Endothelial cell of umbilical vein (primary cell): ENCODE data around the gene YY1. TPM values are rescaled to one million over a fixed set of nuclear protein-coding genes. Genes with fewer than 3 reads are reported as not detected.

ENCODE experiments used
- BruUV-seq: library from RNA; stranded (reverse); fragments of 400-500 nt; replicated peaks from 2 replicates; lab custom pipeline; 2021; lab: Mats Ljungman, UMichigan
- CTCF ChIA-PET: fragments of 300-600, 350-600 bp; sonication (Branson Sonifier 250); formaldehyde crosslinking; loops from one replicate; lab custom pipeline; 2021; ENCODE audit warnings: antibody characterized with exemption, inconsistent platforms; lab: Charles Lee
- POLR2A ChIA-PET: fragments of 300-600, 350-600 bp; sonication (Branson Sonifier 250); formaldehyde crosslinking; loops from one replicate; lab custom pipeline; 2021; ENCODE audit warnings: antibody characterized with exemption, inconsistent platforms; lab: Charles Lee
- DNase-seq: peaks from one replicate; pipeline ENCODE4 v3.0.0-alpha.2; 2011; ENCODE audit warnings: low read depth, low spot score
- FAIRE-seq: peaks from 2 replicates; lab custom pipeline; 2011; peaks lifted over from hg19 to GRCh38; lab: Jason Lieb, UNC
- H2AFZ ChIP-seq: 2 replicates; pipeline ENCODE4 v1.6.0; 2012; ENCODE audit warnings: low read depth, low read length, control low read depth, inconsistent platforms
- H3K27ac ChIP-seq: 2 replicates; pipeline ENCODE4 v1.5.1; 2011; ENCODE audit warnings: low read depth, mild to moderate bottlenecking, control low read depth, low read length, moderate library complexity; ENCODE audit not compliant: insufficient read depth
- H3K27me3 ChIP-seq, 2 experiments: 2 replicates each; pipeline versions ENCODE4 v1.6.0 to v1.6.1; 2011; ENCODE audit warnings: low read length in 2 of 2, mixed read lengths in 1 of 2; ENCODE audit not compliant: control insufficient read depth in 2 of 2, insufficient read depth in 2 of 2
- H3K36me3 ChIP-seq, 2 experiments: 2 replicates in 1 of 2; 3 replicates in 1 of 2; pipeline ENCODE4 v1.5.1; 2011; ENCODE audit warnings: low read length in 2 of 2, mild to moderate bottlenecking in 1 of 2, moderate library complexity in 1 of 2; ENCODE audit not compliant: control insufficient read depth in 2 of 2, insufficient read depth in 2 of 2; ENCODE audit errors: extremely low read depth in 1 of 2
- H3K4me1 ChIP-seq: 3 replicates; pipeline ENCODE4 v1.5.1; 2011; ENCODE audit warnings: mild to moderate bottlenecking, low read length; ENCODE audit not compliant: control insufficient read depth, insufficient read depth; ENCODE audit errors: extremely low read depth
- H3K4me2 ChIP-seq: 2 replicates; pipeline ENCODE4 v1.6.1; 2011; ENCODE audit warnings: low read length, control low read depth, mixed read lengths; ENCODE audit not compliant: insufficient read depth
- H3K4me3 ChIP-seq, 3 experiments: fragments of 200-600 bp in 1 of 3; sonication (generic), shearing (Covaris generic) in 1 of 3; replicated peaks in 1 of 3; 2 replicates each; pipeline ENCODE4 v1.5.1; 2011 to 2016; ENCODE audit warnings: control low read depth in 3 of 3, low read length in 3 of 3, mild to moderate bottlenecking in 2 of 3, inconsistent platforms in 1 of 3, low read depth in 1 of 3, moderate library complexity in 1 of 3; ENCODE audit not compliant: insufficient read depth in 1 of 3
- H3K79me2 ChIP-seq: 2 replicates; pipeline ENCODE4 v1.6.0; 2012; ENCODE audit warnings: low read length, inconsistent platforms; ENCODE audit not compliant: control insufficient read depth, insufficient read depth
- H3K9ac ChIP-seq: replicated peaks from 2 replicates; pipeline ENCODE3; 2011; ENCODE audit warnings: low read length, control low read depth; ENCODE audit not compliant: insufficient read depth; ENCODE audit errors: extremely low read depth
- H3K9me1 ChIP-seq: replicated peaks from 3 replicates; pipeline ENCODE4 v1.6.0; 2011; ENCODE audit warnings: mild to moderate bottlenecking, low read length; ENCODE audit not compliant: control insufficient read depth, insufficient read depth; ENCODE audit errors: extremely low read depth
- H3K9me3 ChIP-seq: replicated peaks from 2 replicates; pipeline ENCODE4 v1.5.1; 2012; ENCODE audit warnings: low read length, inconsistent platforms; ENCODE audit not compliant: control insufficient read depth, insufficient read depth
- H4K20me1 ChIP-seq: replicated peaks from 2 replicates; pipeline ENCODE3; 2011; ENCODE audit warnings: mild to moderate bottlenecking, low read length; ENCODE audit not compliant: control insufficient read depth, insufficient read depth; ENCODE audit errors: extremely low read depth
- CTCF ChIP-seq, 2 donors: IDR thresholded peaks; 1 replicate in 1 of 2; 2 replicates in 1 of 2; pipeline ENCODE4 v1.5.1; 2011; ENCODE audit warnings: low read length in 2 of 2, mild to moderate bottlenecking in 2 of 2, moderate library complexity in 2 of 2, control low read depth in 1 of 2, inconsistent platforms in 1 of 2, low read depth in 1 of 2; ENCODE audit not compliant: insufficient read depth in 1 of 2; ENCODE audit errors: extremely low read depth in 1 of 2
- EZH2 ChIP-seq: IDR thresholded peaks from 2 replicates; pipeline ENCODE4 v1.6.1; 2012; ENCODE audit warnings: borderline replicate concordance, low read depth, mild to moderate bottlenecking, moderate library complexity, low read length, inconsistent platforms; ENCODE audit not compliant: severe bottlenecking
- FOS ChIP-seq: IDR thresholded peaks from 2 replicates; pipeline ENCODE4 v1.6.1; 2011; ENCODE audit warnings: mild to moderate bottlenecking, low read length, moderate library complexity, borderline replicate concordance; ENCODE audit not compliant: insufficient read depth
- GATA2 ChIP-seq: IDR thresholded peaks from 2 replicates; pipeline ENCODE4 v1.7.0; 2011; ENCODE audit warnings: low read depth, mild to moderate bottlenecking, moderate library complexity, mixed read lengths, low read length; ENCODE audit not compliant: insufficient read length, insufficient read depth
- JUN ChIP-seq: IDR thresholded peaks from 2 replicates; pipeline ENCODE4 v1.6.1; 2011; ENCODE audit warnings: borderline replicate concordance, low read depth; ENCODE audit not compliant: insufficient read length, insufficient read depth
- MAX ChIP-seq: IDR thresholded peaks from 2 replicates; pipeline ENCODE4 v1.6.1; 2011; ENCODE audit not compliant: insufficient read depth, insufficient read length
- MYC ChIP-seq: IDR thresholded peaks from one replicate; pipeline ENCODE4 v1.6.1; 2011; ENCODE audit warnings: mild to moderate bottlenecking, low read depth, low read length
- POLR2A ChIP-seq: IDR thresholded peaks from 2 replicates; pipeline ENCODE4 v1.6.1; 2012; ENCODE audit warnings: low read depth, mild to moderate bottlenecking, control low read depth, low read length
- POLR2AphosphoS5 ChIP-seq: IDR thresholded peaks from 2 replicates; pipeline ENCODE4 v1.6.1; 2012; ENCODE audit warnings: low read depth, mild to moderate bottlenecking, control low read depth, low read length, moderate library complexity; ENCODE audit not compliant: insufficient read depth
- dilution Hi-C: fragments of 300-500 bp; cut with MboI; formaldehyde crosslinking; loops from one replicate; pipeline ENCODE4 v1.15.0; 2019; ENCODE audit warnings: low sequenced_read_pairs; ENCODE audit not compliant: extremely low pct_ligation_motif_present
- intact Hi-C: fragments of 100-400 bp; cut with micrococcal nuclease; formaldehyde crosslinking; loops from one replicate; pipeline ENCODE4 v1.10.0; 2022
- polyA plus RNA-seq, 4 experiments: library from polyadenylated mRNA; depleted of rRNA in 3 of 4; stranded (reverse) in 3 of 4; unstranded in 1 of 4; fragments of >200 nt; gene quantifications; 2 replicates each; pipeline versions ENCODE4 v1.2.1 to v1.2.3, GENCODE V29; 2011 to 2012; ENCODE audit warnings: missing spikeins in 1 of 4
- total RNA-seq: library from RNA; stranded (reverse); gene quantifications from 2 replicates; pipeline ENCODE4 v1.2.3, GENCODE V29; 2021

Gene YY1
- total and polyA plus RNA-seq, 2 donors (not counting 3 experiments of a cell fraction or from before 2014, with no cell fraction given), result 23.5 to 78.6 TPM

GRCh38 chr14:100262545-100262944, 23.6 kb downstream of the YY1 start:
- Histone ChIP-seq H2AFZ (no peak overlapping the region), H3K36me3 (peaks cover 3 to 6% of the 10 kb centered on the region in 2 experiments), H3K27ac (no peak overlapping the region), H3K9ac (no peak overlapping the region), H3K4me2 (no peak overlapping the region), H3K4me1 (no peaks in the 10 kb centered on the region), H3K9me3 (no peaks in the 10 kb centered on the region), H3K27me3 (no peaks in the 10 kb centered on the region), H3K9me1 (no peaks in the 10 kb centered on the region), H3K79me2 (peaks cover 98% of the 10 kb centered on the region), H3K4me3 (no peak overlapping the region), H4K20me1 (peaks cover 2% of the 10 kb centered on the region)
- dilution Hi-C loops, result no loop called here
- no TSS peak for BruUV-seq
- ChIA-PET CTCF (interaction anchor here (0.8 to 1.0 kb wide), 3 partner anchors 12 to 16 kb away, joined by 3 read pairs; no protein-coding TSS in a partner anchor), POLR2A (interaction anchor here (0.6 kb wide), 1 partner anchor 27 kb away, joined by 7 read pairs; no protein-coding TSS in a partner anchor)
- intact Hi-C loops, result no loop called here
- FAIRE-seq (peak; percentile 55), DNase-seq (no peak)
- no peak for TF ChIP-seq POLR2A
- no peak for TF ChIP-seq POLR2AphosphoS5

GRCh38 chr14:100263141-100263540, 24.2 kb downstream of the YY1 start:
- intact Hi-C loops, result no loop called here
- Histone ChIP-seq H2AFZ (no peak overlapping the region), H3K4me1 (no peaks in the 10 kb centered on the region), H3K9me3 (no peaks in the 10 kb centered on the region), H3K27ac (no peak overlapping the region), H3K9ac (no peak overlapping the region), H3K4me3 (no peak overlapping the region), H3K4me2 (no peak overlapping the region), H3K27me3 (no peaks in the 10 kb centered on the region), H3K79me2 (peaks cover 98% of the 10 kb centered on the region), H3K36me3 (peaks cover 3 to 10% of the 10 kb centered on the region in 2 experiments), H4K20me1 (peaks cover 2% of the 10 kb centered on the region), H3K9me1 (no peaks in the 10 kb centered on the region)
- ChIA-PET CTCF (interaction anchor here (0.9 to 1.2 kb wide), 3 partner anchors 11 to 16 kb away, joined by 3 to 4 read pairs (median 3); no protein-coding TSS in a partner anchor), POLR2A (no interaction called here)
- DNase-seq (no peak), FAIRE-seq (no peak)
- TF ChIP-seq FOS, result no peak
- no peak for TF ChIP-seq GATA2
- TF ChIP-seq EZH2, result no peak
- no peak for TF ChIP-seq POLR2AphosphoS5
- no peak for TF ChIP-seq JUN
- no peak for TF ChIP-seq POLR2A
- no peak for TF ChIP-seq CTCF (IDR thresholded peaks at IDR 0.05; ENCODE audit: extremely low read depth in 1 of 2, insufficient read depth in 1 of 2, low read depth in 1 of 2, low read length in 2 of 2)
- no peak for TF ChIP-seq MYC
- TF ChIP-seq MAX, result no peak
- dilution Hi-C loops, result no loop called here
- BruUV-seq, result no TSS peak
